WERI-Rb-1 (cell line): ENCODE data around the gene ZNF79.

Experiments
- DNase-seq: peaks from one replicate; pipeline ENCODE4 v3.0.0-alpha.2; 2020
- H3K27ac ChIP-seq: fragments of 250-450 bp; sonication (Bioruptor Pico); 2 replicates; pipeline ENCODE4 v1.5.1; 2020; ENCODE audit warnings: mild to moderate bottlenecking, moderate library complexity
- H3K27me3 ChIP-seq: fragments of 250-450 bp; sonication (Bioruptor Pico); 2 replicates; pipeline ENCODE4 v1.5.1; 2021; ENCODE audit warnings: mild to moderate bottlenecking, low read depth, moderate library complexity; ENCODE audit not compliant: insufficient read depth, severe bottlenecking
- H3K36me3 ChIP-seq: fragments of 250-450 bp; sonication (Bioruptor Pico); 2 replicates; pipeline ENCODE4 v1.5.1; 2020; ENCODE audit warnings: mild to moderate bottlenecking, moderate library complexity
- H3K4me3 ChIP-seq: 2 replicates; pipeline ENCODE4 v1.5.1; 2011; ENCODE audit warnings: low read depth, mild to moderate bottlenecking, control low read depth, low read length
- H3K9me3 ChIP-seq: fragments of 250-450 bp; sonication (Bioruptor Pico); 2 replicates; pipeline ENCODE4 v1.5.1; 2021; ENCODE audit warnings: mild to moderate bottlenecking, moderate library complexity; ENCODE audit not compliant: severe bottlenecking
- TF ChIP-seq, protein P1 (sequence below): IDR thresholded peaks from 2 replicates; pipeline ENCODE4 v1.5.1; 2011; ENCODE audit warnings: low read depth, mild to moderate bottlenecking, control low read depth, inconsistent platforms, low read length

ZNF79 gene

DNA sequence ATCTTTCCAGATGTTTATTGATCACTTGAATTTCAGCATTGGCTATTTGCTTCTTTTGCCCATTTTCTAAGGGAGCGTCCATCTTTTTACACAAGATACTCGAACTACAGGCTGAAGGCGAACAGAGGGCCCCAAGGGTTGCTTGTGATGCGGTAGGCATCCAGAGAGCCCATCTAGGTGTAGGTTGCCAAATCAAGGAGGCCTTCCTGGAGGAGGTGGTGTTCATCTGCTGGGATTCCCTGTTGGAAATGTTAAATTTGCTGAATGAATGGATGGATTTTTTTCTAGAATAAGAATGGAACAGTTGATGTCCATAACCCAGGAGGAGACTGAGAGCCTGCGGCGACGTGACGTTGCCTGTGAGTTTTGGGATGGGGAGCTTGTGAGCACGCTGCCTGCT lies 58.5 kb downstream of the ZNF79 start:
- Histone ChIP-seq H3K27me3 (no peaks in the 10 kb centered on the region), H3K27ac (no peak overlapping the region), H3K36me3 (peaks cover 48% of the 10 kb centered on the region), H3K9me3 (no peaks in the 10 kb centered on the region), H3K4me3 (no peak overlapping the region)
- DNase-seq = no peak
- TF ChIP-seq, protein P1, sequence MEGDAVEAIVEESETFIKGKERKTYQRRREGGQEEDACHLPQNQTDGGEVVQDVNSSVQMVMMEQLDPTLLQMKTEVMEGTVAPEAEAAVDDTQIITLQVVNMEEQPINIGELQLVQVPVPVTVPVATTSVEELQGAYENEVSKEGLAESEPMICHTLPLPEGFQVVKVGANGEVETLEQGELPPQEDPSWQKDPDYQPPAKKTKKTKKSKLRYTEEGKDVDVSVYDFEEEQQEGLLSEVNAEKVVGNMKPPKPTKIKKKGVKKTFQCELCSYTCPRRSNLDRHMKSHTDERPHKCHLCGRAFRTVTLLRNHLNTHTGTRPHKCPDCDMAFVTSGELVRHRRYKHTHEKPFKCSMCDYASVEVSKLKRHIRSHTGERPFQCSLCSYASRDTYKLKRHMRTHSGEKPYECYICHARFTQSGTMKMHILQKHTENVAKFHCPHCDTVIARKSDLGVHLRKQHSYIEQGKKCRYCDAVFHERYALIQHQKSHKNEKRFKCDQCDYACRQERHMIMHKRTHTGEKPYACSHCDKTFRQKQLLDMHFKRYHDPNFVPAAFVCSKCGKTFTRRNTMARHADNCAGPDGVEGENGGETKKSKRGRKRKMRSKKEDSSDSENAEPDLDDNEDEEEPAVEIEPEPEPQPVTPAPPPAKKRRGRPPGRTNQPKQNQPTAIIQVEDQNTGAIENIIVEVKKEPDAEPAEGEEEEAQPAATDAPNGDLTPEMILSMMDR = no peak

DNA sequence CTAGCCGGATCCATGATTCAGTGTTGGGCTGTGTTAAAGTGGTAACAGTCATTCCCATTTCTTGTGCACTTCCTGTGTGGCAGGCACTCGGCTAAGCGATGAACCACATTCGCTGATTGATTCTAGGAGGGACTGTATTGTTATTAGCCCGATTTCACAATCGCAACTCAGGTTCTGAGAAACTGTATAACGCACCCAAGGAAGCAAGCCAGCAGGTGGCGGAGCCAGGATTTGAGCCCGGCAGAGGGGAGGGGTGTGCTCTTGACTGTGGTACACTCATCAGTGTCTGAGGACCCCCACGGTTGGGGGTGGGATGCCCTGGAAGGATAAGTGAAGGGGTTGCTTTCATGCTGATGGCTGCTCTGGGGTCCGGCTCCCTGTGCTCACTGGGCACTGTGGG lies 61.8 kb downstream of the ZNF79 start:
- H3K9me3 ChIP-seq = no peaks in the 10 kb centered on the region
- TF ChIP-seq, protein P1 = peak; percentile 43; the same call in 1 of the 2 replicates
- H3K27ac ChIP-seq = peak overlapping the region; percentile 58
- H3K36me3 ChIP-seq = peaks cover 28% of the 10 kb centered on the region
- DNase-seq = peak; percentile 40
- H3K4me3 ChIP-seq = no peak overlapping the region
- no peaks in the 10 kb centered on the region for H3K27me3 ChIP-seq

DNA sequence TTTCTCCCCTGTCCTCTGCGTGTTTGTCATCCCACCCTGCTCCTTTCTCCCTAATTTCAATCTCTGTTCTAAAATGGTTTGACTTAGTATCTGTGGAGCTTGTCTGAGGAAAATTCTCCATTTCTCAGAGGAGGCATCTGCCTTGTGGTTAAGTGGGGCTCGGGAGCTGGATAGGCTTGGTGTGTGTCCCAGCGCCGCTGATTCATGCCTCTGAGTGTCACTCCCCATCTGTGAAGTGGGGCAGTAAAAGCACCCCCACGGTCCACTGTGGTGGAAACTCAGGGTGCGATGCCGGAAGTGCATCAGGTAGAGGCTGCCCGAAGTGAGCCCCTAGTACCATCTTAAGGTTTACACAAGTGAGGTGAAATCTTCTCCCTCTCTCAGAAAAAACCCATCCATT lies 64.8 kb downstream of the ZNF79 start:
- Histone ChIP-seq H3K9me3 (no peaks in the 10 kb centered on the region), H3K27me3 (no peaks in the 10 kb centered on the region), H3K27ac (no peak overlapping the region), H3K36me3 (peaks cover 24% of the 10 kb centered on the region), H3K4me3 (no peak overlapping the region)
- TF ChIP-seq, protein P1 = no peak
- DNase-seq = no peak

DNA sequence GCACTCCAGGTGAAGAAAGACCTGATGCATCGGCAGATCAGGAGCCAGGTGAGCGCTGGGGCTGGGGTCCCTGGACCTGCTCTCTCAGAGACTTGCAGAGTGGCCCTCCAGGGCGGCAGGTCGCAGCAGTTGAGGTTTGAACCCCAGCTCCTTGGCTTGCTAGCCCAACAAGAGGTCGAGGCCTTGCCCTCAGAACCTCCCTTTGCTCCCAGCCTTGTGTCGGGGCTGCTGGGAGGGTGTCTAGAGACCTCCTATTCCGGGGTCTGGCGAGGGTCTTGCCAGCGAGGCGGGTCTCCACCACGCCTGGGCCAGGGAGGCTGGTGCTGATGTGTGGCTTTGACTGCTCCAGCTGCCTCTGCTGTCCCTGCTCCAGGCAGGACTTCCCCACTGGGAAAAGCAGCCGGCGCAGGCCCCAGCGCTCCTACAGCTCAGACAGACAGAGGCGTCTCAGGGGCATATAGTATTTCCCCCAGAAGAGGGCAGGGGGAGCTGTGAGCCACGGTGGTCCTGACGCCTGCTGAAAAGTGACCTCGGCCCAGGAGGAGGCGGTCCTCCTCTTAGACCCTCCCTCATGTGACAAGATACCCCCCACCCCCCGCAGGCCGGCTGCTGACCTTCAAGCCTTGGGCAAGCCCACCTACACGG lies 65.4 kb downstream of the ZNF79 start:
- peaks cover 25% of the 10 kb centered on the region for H3K36me3 ChIP-seq
- no peaks in the 10 kb centered on the region for H3K9me3 ChIP-seq
- no peak overlapping the region for H3K4me3 ChIP-seq
- peak overlapping the region; percentile 40 for H3K27ac ChIP-seq
- no peaks in the 10 kb centered on the region for H3K27me3 ChIP-seq
- TF ChIP-seq, protein P1 = peak; percentile 64
- DNase-seq = peak; percentile 86

DNA sequence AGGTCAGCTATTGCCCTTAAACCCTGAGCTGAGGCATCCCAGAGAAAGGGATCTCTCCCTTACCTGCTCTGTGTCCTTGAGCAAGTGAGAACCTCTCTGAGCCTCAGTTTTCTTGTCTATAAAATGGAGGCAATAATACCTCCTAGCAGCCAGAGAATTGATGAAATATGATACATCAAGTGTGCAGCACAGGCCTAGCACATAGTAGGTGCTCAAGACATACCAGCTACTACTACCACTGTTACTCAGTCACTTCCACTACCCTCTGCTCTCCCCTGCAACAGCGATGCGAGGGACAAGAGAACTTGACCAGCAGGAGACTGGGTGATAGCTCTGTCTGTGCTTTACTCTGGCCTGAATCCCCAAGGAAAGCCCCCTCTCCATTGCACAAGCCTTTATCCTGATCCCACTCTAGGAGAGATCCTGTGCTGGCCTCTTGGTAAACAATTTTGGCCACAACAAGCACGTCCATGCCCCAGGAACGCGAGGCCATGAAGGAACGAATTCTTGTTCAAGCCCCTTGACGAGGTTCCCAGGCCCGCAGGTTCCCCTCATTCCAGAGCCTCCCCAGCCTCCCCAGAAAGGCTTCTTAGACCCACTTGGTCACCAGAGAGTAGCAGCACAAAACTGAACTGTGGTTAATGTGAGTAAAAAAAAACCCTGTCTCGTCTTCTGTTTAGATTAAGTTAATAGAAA lies 66.5 kb downstream of the ZNF79 start:
- peaks cover 24% of the 10 kb centered on the region for H3K36me3 ChIP-seq

More for the DNA sequence above, 66.5 kb downstream of the ZNF79 start:
- no peaks in the 10 kb centered on the region for H3K9me3 ChIP-seq
- TF ChIP-seq, protein P1 = no peak
- DNase-seq = no peak
- H3K27ac ChIP-seq = no peak overlapping the region
- no peaks in the 10 kb centered on the region for H3K27me3 ChIP-seq
- H3K4me3 ChIP-seq = no peak overlapping the region
